Measurements from ENCODE around the gene CYP4Z1. TPM values are rescaled to one million over a fixed set of nuclear protein-coding genes. Genes with fewer than 3 reads are reported as not detected.

The CYP4Z1 gene
- total and polyA plus RNA-seq, 2 of the 13 experiments (the other 11 are each of a cell fraction or from before 2014, with no cell fraction given) = not detected

GRCh38 chr1:47104816-47105215, 37.8 kb downstream of the CYP4Z1 start:
- no peaks in the 10 kb centered on the region for H3K79me2 ChIP-seq (ENCODE audit: insufficient read depth, low read length)
- DNase-seq (ENCODE audit: low spot score) = no peak
- no peaks in the 10 kb centered on the region for H3K27me3 ChIP-seq (ENCODE audit: control insufficient read depth in 1 of 2, insufficient read depth in 2 of 2, low read length in 2 of 2)
- H3K4me3 ChIP-seq (replicated peaks in 1 of 3; ENCODE audit: insufficient read depth in 1 of 3, low read depth in 2 of 3, low read length in 3 of 3) = no peak overlapping the region
- H4K20me1 ChIP-seq (ENCODE audit: insufficient read depth, low read length) = no peaks in the 10 kb centered on the region
- H3K36me3 ChIP-seq (replicated peaks in 1 of 2; ENCODE audit: control insufficient read depth in 1 of 2, insufficient read depth in 2 of 2, low read length in 2 of 2) = no peaks in the 10 kb centered on the region
- peak; percentile 26; the same call in 2 of the 3 replicates for ATAC-seq
- H3K4me1 ChIP-seq (ENCODE audit: insufficient read depth, low read length) = no peaks in the 10 kb centered on the region
- TF ChIP-seq TIGD3 (CRISPR knock-in tag; IDR thresholded peaks at IDR 0.05; ENCODE audit: borderline replicate concordance) (no peak), ZNF790 (CRISPR knock-in tag; IDR thresholded peaks at IDR 0.05; ENCODE audit: borderline replicate concordance) (no peak), ZNF672 (CRISPR knock-in tag; IDR thresholded peaks at IDR 0.05) (no peak), THRA (CRISPR knock-in tag; IDR thresholded peaks at IDR 0.05; ENCODE audit: borderline replicate concordance) (no peak), ADNP (CRISPR knock-in tag; IDR thresholded peaks at IDR 0.05) (no peak), DNMT3B (CRISPR knock-in tag; conservative IDR thresholded peaks at IDR 0.05) (no peak), RBAK (CRISPR knock-in tag; IDR thresholded peaks at IDR 0.05) (no peak), BCL6 (CRISPR knock-in tag; IDR thresholded peaks at IDR 0.05) (no peak)
- intact Hi-C loops (cut with micrococcal nuclease; ENCODE audit: unreplicated experiment) = no loop called here
- H3K9me3 ChIP-seq (ENCODE audit: low read length) = peaks cover 4% of the 10 kb centered on the region; the same call in 1 of the 2 replicates
- 3% methylated on average over 3 of the region's 3 CpGs for WGBS (ENCODE audit: low lambda C conversion rate)
- BruUV-seq (replicated peaks) = no TSS peak
- FAIRE-seq = no peak
- H3K4me2 ChIP-seq (ENCODE audit: low read depth, low read length) = no peak overlapping the region
- CTCF ChIA-PET (ENCODE audit: low intra/inter-chr PET ratio, low total read pairs) = no interaction called here
- no peak overlapping the region for H3K27ac ChIP-seq (ENCODE audit: extremely low read length, insufficient read depth, low read length)
- POLR2A ChIA-PET = no interaction called here
- no peak overlapping the region for H2AFZ ChIP-seq (ENCODE audit: low read length)
- in situ Hi-C loops (cut with HindIII; ENCODE audit: extremely low pct_ligation_motif_present, low pct_unique_long_range_greater_than_20kb) = no loop called here
- H3K9ac ChIP-seq (ENCODE audit: insufficient read depth, low read depth, low read length) = no peak overlapping the region

Measured in HepG2 (cell line).